ENCODE measurements around the gene TOM1.

Gene TOM1

GRCh38 chr22:35343664-35344550, 44.2 kb downstream of the TOM1 start:
- in situ Hi-C loops (cut with MboI; ENCODE audit: low pct_unique_long_range_greater_than_20kb, low sequenced_read_pairs, unreplicated experiment) = no loop called here
- TF ChIP-seq, protein P1, sequence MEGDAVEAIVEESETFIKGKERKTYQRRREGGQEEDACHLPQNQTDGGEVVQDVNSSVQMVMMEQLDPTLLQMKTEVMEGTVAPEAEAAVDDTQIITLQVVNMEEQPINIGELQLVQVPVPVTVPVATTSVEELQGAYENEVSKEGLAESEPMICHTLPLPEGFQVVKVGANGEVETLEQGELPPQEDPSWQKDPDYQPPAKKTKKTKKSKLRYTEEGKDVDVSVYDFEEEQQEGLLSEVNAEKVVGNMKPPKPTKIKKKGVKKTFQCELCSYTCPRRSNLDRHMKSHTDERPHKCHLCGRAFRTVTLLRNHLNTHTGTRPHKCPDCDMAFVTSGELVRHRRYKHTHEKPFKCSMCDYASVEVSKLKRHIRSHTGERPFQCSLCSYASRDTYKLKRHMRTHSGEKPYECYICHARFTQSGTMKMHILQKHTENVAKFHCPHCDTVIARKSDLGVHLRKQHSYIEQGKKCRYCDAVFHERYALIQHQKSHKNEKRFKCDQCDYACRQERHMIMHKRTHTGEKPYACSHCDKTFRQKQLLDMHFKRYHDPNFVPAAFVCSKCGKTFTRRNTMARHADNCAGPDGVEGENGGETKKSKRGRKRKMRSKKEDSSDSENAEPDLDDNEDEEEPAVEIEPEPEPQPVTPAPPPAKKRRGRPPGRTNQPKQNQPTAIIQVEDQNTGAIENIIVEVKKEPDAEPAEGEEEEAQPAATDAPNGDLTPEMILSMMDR (IDR thresholded peaks at IDR 0.05; ENCODE audit: extremely low read depth, insufficient read depth, missing control alignments) = no peak
- DNase-seq (ENCODE audit: low spot score) = no peak

DNA sequence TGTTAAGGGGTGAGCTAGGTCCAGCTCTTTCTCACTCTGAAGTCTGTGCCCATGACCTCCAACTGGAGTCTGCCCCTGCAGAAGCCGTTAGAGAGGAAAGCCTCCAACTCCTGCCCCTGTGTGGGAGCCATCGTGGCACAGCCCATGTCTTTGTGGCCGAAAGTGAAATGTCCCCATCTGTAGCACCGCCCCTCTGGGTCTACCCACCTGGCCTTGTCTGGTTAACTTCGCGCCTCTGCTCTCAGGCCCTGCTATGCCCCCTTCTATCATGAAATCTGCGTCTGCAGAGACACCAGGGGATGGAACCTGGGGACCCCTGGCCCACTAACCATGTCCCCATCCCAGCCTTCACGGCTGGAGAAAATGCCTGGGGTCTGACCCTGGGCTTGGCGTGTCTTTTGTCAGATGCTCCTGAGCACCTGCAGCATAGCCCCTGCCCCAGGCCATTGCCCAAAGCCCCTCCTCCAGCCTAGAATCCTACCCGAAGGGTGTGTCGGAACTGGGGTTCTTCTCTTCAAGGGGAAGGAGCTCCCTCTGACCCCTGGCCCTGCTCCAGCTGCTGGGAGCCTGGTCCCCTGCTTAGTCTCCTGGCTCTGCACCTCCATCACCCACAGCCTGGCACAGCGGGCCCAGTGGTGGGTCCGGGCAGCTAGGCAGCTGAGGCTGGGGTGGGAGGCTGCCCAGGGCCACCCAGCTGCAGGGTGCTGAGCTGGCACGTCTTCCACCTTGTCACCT, 45.4 kb downstream of the TOM1 start:
- TF ChIP-seq, protein P1 (IDR thresholded peaks at IDR 0.05; ENCODE audit: extremely low read depth, insufficient read depth, missing control alignments) = no peak
- in situ Hi-C loops (cut with MboI; ENCODE audit: low pct_unique_long_range_greater_than_20kb, low sequenced_read_pairs, unreplicated experiment) = no loop called here
- no peak for DNase-seq (ENCODE audit: low spot score)

- TF ChIP-seq, protein P1 (IDR thresholded peaks at IDR 0.05; ENCODE audit: extremely low read depth, insufficient read depth, missing control alignments) = no peak
- DNase-seq (ENCODE audit: low spot score) = no peak
- in situ Hi-C loops (cut with MboI; ENCODE audit: low pct_unique_long_range_greater_than_20kb, low sequenced_read_pairs, unreplicated experiment) = no loop called here
Measured at GRCh38 chr22:35345808-35346505, 46.3 kb downstream of the TOM1 start.

DNA sequence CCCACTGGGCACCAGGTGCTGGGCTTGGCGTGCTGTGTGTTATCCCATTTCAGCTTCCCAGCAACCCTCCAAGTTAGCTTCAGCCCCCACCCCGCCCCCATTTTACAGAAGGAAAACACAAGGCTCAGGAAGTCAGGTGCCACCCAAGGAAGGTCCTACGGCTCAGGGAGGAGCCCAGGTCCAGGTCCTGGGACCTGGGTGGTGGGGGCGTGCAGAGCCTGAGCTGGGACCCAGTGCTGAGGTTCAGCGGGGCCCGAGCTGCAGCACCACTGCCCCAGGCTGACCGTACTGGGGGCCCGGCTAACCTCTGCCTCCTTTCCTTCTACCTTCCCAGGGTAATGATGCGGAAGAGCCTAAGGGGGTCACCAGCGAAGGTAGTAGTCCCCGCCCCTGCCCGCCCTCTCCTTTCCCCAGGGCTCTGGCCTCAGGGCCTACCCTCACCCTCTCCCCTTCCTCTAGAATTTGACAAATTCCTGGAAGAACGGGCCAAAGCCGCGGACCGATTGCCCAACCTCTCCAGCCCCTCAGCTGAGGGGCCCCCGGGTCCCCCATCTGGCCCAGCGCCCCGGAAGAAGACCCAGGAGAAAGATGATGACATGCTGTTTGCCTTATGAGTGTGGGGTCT, 47.0 kb downstream of the TOM1 start:
- no peak for DNase-seq (ENCODE audit: low spot score)
- TF ChIP-seq, protein P1 (IDR thresholded peaks at IDR 0.05; ENCODE audit: extremely low read depth, insufficient read depth, missing control alignments) = no peak
- in situ Hi-C loops (cut with MboI; ENCODE audit: low pct_unique_long_range_greater_than_20kb, low sequenced_read_pairs, unreplicated experiment) = no loop called here

- TF ChIP-seq, protein P1 (IDR thresholded peaks at IDR 0.05; ENCODE audit: extremely low read depth, insufficient read depth, missing control alignments) = no peak
- no peak for DNase-seq (ENCODE audit: low spot score)
- in situ Hi-C loops (cut with MboI; ENCODE audit: low pct_unique_long_range_greater_than_20kb, low sequenced_read_pairs, unreplicated experiment) = no loop called here
Measured at GRCh38 chr22:35347462-35347861, 47.8 kb downstream of the TOM1 start.

GRCh38 chr22:35348026-35348590, 48.4 kb downstream of the TOM1 start:
- TF ChIP-seq, protein P1 (IDR thresholded peaks at IDR 0.05; ENCODE audit: extremely low read depth, insufficient read depth, missing control alignments) = no peak
- in situ Hi-C loops (cut with MboI; ENCODE audit: low pct_unique_long_range_greater_than_20kb, low sequenced_read_pairs, unreplicated experiment) = no loop called here
- no peak for DNase-seq (ENCODE audit: low spot score)

All from GM13977 (cell line).